ENCODE results near the gene TTLL10. TPM values are rescaled to one million over a fixed set of nuclear protein-coding genes. Genes with fewer than 3 reads are reported as not detected.

TTLL10 gene
- total and polyA plus RNA-seq, 2 of the 8 experiments (the other 6 are each of a cell fraction or from before 2014, with no cell fraction given), result 1.1 to 1.7 TPM

- Histone ChIP-seq H3K56ac (replicated peaks; ENCODE audit: insufficient read length, low read depth, low read length) (no peak overlapping the region), H2BK120ac (replicated peaks; ENCODE audit: low read depth, low read length) (no peak overlapping the region), H3K23ac (ENCODE audit: insufficient read length) (no peak overlapping the region), H3K79me1 (ENCODE audit: low read depth, low read length) (no peaks in the 10 kb centered on the region), H3K4me1 (replicated peaks in 1 of 4; ENCODE audit: control insufficient read depth in 3 of 4, insufficient read depth in 4 of 4, low read length in 3 of 4) (peaks cover 0 to 10% (median 1%) of the 10 kb centered on the region in 4 experiments; a peak in 5 of 7 replicates), H3K9ac (replicated peaks in 1 of 4; ENCODE audit: extremely low read depth in 1 of 4, low read depth in 3 of 4, low read length in 3 of 4) (no peak overlapping the region; a peak in 1 of 7 replicates), H3K4me3 (ENCODE audit: extremely low read depth in 1 of 4, insufficient read depth in 2 of 4, low read depth in 3 of 4, low read length in 4 of 4) (no peak overlapping the region), H3K79me2 (ENCODE audit: control insufficient read depth in 1 of 2, insufficient read depth in 2 of 2, low read length in 2 of 2) (no peaks in the 10 kb centered on the region; a peak in 1 of 4 replicates), H3K36me3 (ENCODE audit: control insufficient read depth in 2 of 4, insufficient read depth in 4 of 4, low read length in 3 of 4) (no peaks in the 10 kb centered on the region), H4K8ac (ENCODE audit: extremely low read depth, insufficient read depth, low read length) (no peak overlapping the region; the same call in 1 of the 2 replicates), H3K23me2 (ENCODE audit: low read depth, low read length) (no peaks in the 10 kb centered on the region; the same call in 1 of the 2 replicates), H2AK5ac (ENCODE audit: low read depth, low read length) (no peak overlapping the region), H3K27me3 (replicated peaks in 1 of 4; ENCODE audit: control insufficient read depth in 3 of 4, extremely low read depth in 1 of 4, insufficient read depth in 3 of 4, low read length in 3 of 4) (peaks cover 2 to 19% (median 11%) of the 10 kb centered on the region in 4 experiments; a peak in 6 of 7 replicates), H3K14ac (ENCODE audit: insufficient read length) (no peak overlapping the region), H4K5ac (ENCODE audit: insufficient read length, low read depth, low read length) (no peak overlapping the region), H4K20me1 (replicated peaks in 1 of 2; ENCODE audit: control insufficient read depth in 1 of 2, insufficient read depth in 2 of 2, low read length in 2 of 2) (peaks cover 4 to 6% of the 10 kb centered on the region in 2 experiments), H2BK15ac (ENCODE audit: low read length) (no peak overlapping the region), H4K91ac (replicated peaks; ENCODE audit: insufficient read length, low read length) (no peak overlapping the region), H3K27ac (ENCODE audit: low read depth, low read length) (no peak overlapping the region), H3K4me2 (ENCODE audit: insufficient read depth in 1 of 2, low read depth in 2 of 2, low read length in 2 of 2) (no peak overlapping the region), H3K4ac (replicated peaks; ENCODE audit: insufficient read length, low read depth, low read length) (no peak overlapping the region), H2BK5ac (ENCODE audit: low read depth, low read length) (no peak overlapping the region), H3K9me3 (ENCODE audit: insufficient read depth in 2 of 2, low read depth in 1 of 2, low read length in 1 of 2) (no peaks in the 10 kb centered on the region), H2AFZ (ENCODE audit: low read length) (no peak overlapping the region), H2BK20ac (ENCODE audit: low read length) (no peak overlapping the region), H2BK12ac (ENCODE audit: low read depth, low read length) (no peak overlapping the region), H3K18ac (ENCODE audit: extremely low read depth, low read length) (no peak overlapping the region)
- FAIRE-seq (no peak), DNase-seq (ENCODE audit: low read depth in 1 of 2, low spot score in 2 of 2) (no peak)
- 90% methylated on average over 27 of the region's 41 CpGs; no CpG with 5 or more reads in 1 of the 2 experiments for WGBS, 2 experiments (ENCODE audit: extremely low coverage in 1 of 2, insufficient coverage in 1 of 2, insufficient read length in 1 of 2, insufficient replicate concordance in 2 of 2, low coverage in 1 of 2, low lambda C conversion rate in 2 of 2, missing lambda C conversion rate in 1 of 2)
- ChIA-PET POLR2A (ENCODE audit: partially characterized antibody) (interaction anchor here (0.7 to 2.4 kb wide), 5 partner anchors 9 to 74 kb away, joined by 3 to 12 read pairs (median 3); partner anchors contain the start of genes B3GALT6 and SDF4), CTCF (ENCODE audit: partially characterized antibody) (interaction anchor here (0.6 to 1.3 kb wide), 2 partner anchors 16 to 35 kb away, joined by 3 read pairs; no protein-coding TSS in a partner anchor)
- no peak for TF ChIP-seq TAF1 (IDR thresholded peaks at IDR 0.05; ENCODE audit: low read depth, low read length)
Observed at GRCh38 chr1:1242461-1243265, 69.0 kb downstream of the TTLL10 start.

Measured in H1 (cell line).